Activated T-cell treated with anti-CD3 and anti-CD28 coated beads for 1 hour (primary cell): ENCODE data around the gene TMCC1.
"Not testable (repeated sequence)": the region's sequence is repeated elsewhere in the genome, so short reads cannot be mapped to it uniquely, and the experiment has no call there.

Source experiments
- DNase-seq: peaks from one replicate; pipeline ENCODE4 v3.0.0-alpha.2; 2020; ENCODE audit warnings: low read depth

Gene TMCC1

GRCh38 chr3:129773691-129774663 lies 119.5 kb downstream of the TMCC1 start:
- no peak for DNase-seq

DNA sequence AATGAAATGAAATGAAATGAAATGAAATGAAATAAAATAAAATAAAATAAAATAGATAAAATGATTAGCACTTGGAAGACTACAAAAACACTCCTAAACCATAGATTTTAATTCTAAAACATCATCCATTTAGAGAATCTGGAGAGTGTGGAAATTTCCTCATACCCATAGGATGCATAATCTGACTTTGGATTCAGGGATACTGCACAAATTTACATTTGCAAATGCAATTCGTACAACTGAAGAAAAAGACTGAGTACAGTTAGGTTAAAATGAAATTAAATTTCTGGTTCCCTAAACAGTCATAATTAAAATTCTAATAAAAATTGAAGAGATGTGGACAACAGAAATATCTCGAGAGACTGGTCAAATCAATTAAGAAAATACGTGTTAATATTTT lies 122.9 kb downstream of the TMCC1 start:
- DNase-seq: no peak

- no peak for DNase-seq
Observed at GRCh38 chr3:129769616-129770015, 123.9 kb downstream of the TMCC1 start.

DNA sequence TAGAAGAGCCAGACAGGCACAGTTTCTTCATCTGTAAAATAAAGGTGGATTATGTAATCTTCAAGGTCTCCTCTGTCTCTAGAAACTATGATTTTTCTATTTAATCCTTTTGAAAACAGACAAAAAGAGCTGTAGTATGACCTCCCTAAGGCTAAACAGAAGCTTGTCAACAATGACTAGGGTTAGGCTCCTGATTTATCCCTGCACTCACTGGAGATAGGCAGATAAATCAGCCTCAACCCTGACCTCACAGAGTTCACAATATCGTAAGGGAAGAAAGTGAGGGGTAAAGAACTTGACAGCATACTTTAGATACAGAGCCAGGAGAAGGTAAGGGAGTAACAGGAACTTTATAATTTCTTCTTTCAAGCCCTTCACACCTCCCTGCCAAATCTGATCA lies 124.8 kb downstream of the TMCC1 start:
- DNase-seq: no peak

GRCh38 chr3:129766135-129766534 lies 127.4 kb downstream of the TMCC1 start:
- no peak for DNase-seq

DNA sequence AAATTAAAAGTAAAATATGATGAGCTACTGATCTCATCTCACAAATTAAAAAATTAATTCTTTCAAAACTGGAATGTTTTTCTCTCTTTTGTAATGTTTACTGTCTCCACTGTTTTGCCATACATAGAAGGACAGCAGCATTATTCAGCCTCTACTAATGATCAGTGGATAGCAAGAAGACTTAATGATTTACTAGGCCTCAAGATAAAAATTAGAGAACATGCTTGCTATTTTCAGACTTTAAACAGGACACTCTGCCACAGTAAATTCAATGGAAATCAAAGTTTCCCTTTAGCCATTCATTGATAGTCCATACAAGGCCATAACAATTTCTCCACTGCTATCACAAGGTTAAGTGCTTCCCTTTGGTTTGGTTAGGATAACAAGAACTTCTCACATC lies 129.4 kb downstream of the TMCC1 start:
- DNase-seq: no peak

- DNase-seq: no peak
Observed at GRCh38 chr3:129758785-129759320, 134.7 kb downstream of the TMCC1 start.

- DNase-seq: no peak
Observed at GRCh38 chr3:129758306-129758705, 135.2 kb downstream of the TMCC1 start.

GRCh38 chr3:129756871-129757270 lies 136.6 kb downstream of the TMCC1 start:
- DNase-seq: no peak

DNA sequence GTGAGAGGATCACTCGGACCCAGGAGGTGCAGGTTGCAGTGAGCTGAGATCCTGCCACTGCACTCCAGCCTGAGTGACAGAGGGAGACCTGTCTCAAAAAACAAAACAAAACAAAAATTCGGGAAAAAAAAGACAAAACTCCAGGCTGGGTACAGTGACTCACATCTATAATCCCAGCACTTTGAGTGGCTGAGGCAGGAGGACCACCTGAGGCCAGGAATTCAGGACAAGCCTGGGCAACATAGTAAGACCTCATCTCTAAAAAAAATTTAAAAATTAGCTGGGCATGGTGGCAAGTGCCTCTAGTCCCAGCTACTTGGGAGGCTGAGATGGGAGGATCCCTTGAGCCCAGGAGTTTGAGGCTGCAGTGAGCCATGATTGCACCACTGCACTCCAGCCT lies 142.4 kb downstream of the TMCC1 start:
- DNase-seq: not testable (repeated sequence)

DNA sequence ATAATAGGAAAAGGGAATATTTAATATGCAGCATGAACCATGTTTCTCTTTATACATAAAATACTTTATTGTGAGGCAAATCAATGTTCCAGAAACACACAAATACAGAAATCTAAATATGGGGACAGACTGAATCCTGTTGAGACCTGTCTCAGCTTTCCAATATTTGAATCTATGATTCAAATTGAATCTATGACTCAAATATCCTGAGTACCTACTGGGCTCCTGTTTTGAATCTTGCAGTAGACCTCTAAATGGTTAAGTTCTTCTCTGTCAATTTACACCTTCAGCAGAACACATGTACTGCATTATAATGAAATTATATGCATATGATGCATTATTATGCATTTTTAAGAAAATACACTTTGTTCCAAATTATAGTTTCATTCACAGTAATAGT lies 143.8 kb downstream of the TMCC1 start:
- no peak for DNase-seq

- no peak for DNase-seq
Observed at GRCh38 chr3:129747992-129748391, 145.5 kb downstream of the TMCC1 start.

GRCh38 chr3:129747136-129747535 lies 146.4 kb downstream of the TMCC1 start:
- DNase-seq: no peak

- no peak for DNase-seq
Observed at GRCh38 chr3:129746629-129747028, 146.9 kb downstream of the TMCC1 start.

DNA sequence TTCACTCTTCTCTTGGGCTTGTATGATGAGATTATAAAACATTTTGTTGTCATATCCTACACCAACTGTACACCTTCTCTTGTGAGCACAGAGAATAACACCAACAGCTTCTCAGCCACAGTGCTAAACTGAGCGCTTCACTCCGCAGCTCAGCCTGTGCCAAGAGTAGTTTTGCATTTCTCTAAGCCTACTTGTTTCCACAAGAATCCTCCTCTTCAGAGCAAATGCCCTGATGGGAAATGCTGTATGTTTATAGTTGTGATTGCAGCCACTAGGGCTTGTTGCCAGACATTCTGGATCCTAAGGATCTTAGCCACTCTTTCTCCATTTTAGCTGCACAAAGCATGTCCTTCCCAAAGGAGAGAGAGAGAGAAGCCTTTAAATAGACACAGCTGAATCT lies 148.3 kb downstream of the TMCC1 start:
- DNase-seq: no peak

GRCh38 chr3:129741794-129742193 lies 151.7 kb downstream of the TMCC1 start:
- no peak for DNase-seq

DNA sequence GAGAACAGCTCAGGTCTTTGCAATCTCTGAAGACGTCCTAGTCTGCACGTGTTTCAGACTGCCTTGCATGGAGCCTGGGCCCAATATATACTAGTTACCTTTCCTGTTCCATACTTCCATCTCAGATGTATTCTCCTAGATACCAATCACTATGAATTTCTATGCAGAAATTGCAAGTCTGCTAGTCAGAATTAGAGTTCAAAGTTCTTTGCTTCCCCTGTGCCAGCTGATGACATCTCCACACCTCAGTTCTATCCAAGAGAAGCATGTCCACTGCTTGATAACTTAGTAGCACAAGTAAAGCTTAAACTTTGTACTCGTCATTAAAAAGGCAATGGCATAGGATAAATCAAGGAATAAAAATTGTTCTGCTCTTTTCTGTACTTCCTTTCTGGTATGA lies 153.4 kb downstream of the TMCC1 start:
- DNase-seq: no peak

GRCh38 chr3:129739634-129740033 lies 153.9 kb downstream of the TMCC1 start:
- no peak for DNase-seq

DNA sequence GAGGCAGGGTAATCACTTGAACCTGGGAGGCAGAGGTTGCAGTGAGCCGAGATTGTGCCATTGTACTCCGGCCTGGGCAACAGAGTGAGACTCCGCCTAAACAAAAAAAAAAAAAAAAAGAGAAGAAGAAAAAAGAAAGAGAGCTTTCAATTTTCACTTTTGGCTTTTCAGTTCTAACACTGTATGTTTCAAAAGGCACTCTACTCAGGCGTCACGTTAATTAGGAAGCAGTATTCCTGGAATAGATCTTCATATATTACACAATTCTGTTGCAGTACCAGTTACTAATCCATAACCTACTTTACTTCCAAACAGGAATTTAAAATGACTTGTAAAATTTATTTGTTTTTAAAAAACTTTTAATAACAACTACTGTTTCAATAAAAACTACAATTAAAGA lies 155.3 kb downstream of the TMCC1 start:
- no peak for DNase-seq

GRCh38 chr3:129736070-129736469 lies 157.4 kb downstream of the TMCC1 start:
- no peak for DNase-seq

GRCh38 chr3:129735638-129736037 lies 157.9 kb downstream of the TMCC1 start:
- DNase-seq: no peak

DNA sequence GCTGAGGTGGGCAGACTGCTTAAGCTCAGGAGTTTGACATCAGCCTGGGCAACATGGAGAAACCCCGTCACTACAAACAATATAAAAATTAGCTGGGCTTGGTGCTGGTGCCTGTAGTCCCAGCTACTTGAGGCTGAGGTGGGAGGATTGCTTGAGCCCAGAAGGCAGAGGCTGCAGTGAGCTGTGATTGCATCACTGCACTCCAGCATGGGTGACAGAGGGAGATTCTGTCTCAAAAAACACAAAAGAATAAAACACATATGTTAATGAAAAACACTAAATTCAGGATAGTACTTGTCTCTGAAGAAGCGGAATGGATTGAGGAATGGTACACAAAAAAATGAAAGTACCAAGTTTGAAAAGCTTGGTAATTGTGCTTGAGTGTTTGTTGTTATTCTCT lies 159.1 kb downstream of the TMCC1 start:
- no peak for DNase-seq

- no peak for DNase-seq
Observed at GRCh38 chr3:129732200-129732876, 161.2 kb downstream of the TMCC1 start.
